B cell (primary cell): ENCODE measurements around the gene INTU.

Experiments used
- EZH2 ChIP-seq: IDR thresholded peaks from 2 replicates; pipeline ENCODE4 v1.6.1; 2012; ENCODE audit warnings: borderline replicate concordance, low read depth, mild to moderate bottlenecking, moderate library complexity, low read length; ENCODE audit not compliant: insufficient read depth, poor library complexity, severe bottlenecking
- TF ChIP-seq, protein P1 (sequence below): fragments of 200-600 bp; IDR thresholded peaks from one replicate; pipeline ENCODE4 v1.8.0; 2022; ENCODE audit warnings: antibody characterized with exemption, mild to moderate bottlenecking

DNA sequence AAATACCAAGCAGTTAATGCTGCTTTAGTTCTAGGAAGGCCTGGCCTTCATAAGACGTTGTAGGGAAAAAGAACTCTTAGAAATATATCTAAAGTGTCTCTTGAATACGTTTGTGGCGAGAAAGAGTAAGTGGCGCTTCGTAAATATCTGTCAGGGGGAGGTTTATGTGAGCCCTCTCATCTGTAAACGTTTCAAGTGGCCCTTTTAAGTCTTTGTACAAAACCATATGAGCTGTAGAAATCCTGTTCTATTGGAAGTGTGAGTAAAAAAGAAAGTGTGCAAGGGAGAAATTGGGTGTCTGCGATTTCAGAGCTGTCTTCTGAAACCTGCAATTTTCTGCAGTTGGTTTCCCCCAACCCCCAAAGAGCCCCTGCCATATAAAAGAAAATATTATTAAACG, 8.6 kb upstream of the INTU start:
- TF ChIP-seq, protein P1, sequence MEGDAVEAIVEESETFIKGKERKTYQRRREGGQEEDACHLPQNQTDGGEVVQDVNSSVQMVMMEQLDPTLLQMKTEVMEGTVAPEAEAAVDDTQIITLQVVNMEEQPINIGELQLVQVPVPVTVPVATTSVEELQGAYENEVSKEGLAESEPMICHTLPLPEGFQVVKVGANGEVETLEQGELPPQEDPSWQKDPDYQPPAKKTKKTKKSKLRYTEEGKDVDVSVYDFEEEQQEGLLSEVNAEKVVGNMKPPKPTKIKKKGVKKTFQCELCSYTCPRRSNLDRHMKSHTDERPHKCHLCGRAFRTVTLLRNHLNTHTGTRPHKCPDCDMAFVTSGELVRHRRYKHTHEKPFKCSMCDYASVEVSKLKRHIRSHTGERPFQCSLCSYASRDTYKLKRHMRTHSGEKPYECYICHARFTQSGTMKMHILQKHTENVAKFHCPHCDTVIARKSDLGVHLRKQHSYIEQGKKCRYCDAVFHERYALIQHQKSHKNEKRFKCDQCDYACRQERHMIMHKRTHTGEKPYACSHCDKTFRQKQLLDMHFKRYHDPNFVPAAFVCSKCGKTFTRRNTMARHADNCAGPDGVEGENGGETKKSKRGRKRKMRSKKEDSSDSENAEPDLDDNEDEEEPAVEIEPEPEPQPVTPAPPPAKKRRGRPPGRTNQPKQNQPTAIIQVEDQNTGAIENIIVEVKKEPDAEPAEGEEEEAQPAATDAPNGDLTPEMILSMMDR, result no peak
- TF ChIP-seq EZH2, result no peak
